Transverse colon (tissue), 4 donors: ENCODE measurements around the gene INPPL1. TPM values are rescaled to one million over a fixed set of nuclear protein-coding genes. Genes with fewer than 3 reads are reported as not detected.

Experiments
- DNase-seq: peaks from one replicate; pipeline ENCODE4 v3.0.0-alpha.2; 2019
- H3K27ac ChIP-seq, 4 donors: fragments of 200-600 bp; sonication (generic); 2 replicates each; pipeline ENCODE4 v1.5.1; 2016 to 2018; ENCODE audit warnings: inconsistent platforms in 4 of 4
- H3K27me3 ChIP-seq: fragments of 200-600 bp; sonication (generic); 2 replicates; pipeline ENCODE4 v1.5.1; 2017; ENCODE audit warnings: inconsistent platforms
- H3K36me3 ChIP-seq, 4 donors: fragments of 200-600 bp; sonication (generic); 2 replicates each; pipeline ENCODE4 v1.5.1; 2017 to 2019; ENCODE audit warnings: inconsistent platforms in 4 of 4
- H3K4me1 ChIP-seq, 4 donors: fragments of 200-600 bp; sonication (generic); 2 replicates each; pipeline ENCODE4 v1.5.1; 2017 to 2020; ENCODE audit warnings: inconsistent platforms in 4 of 4
- H3K4me3 ChIP-seq, 4 donors: fragments of 200-600 bp; sonication (generic); 1 replicate in 1 of 4; 2 replicates in 3 of 4; pipeline versions ENCODE4 v1.5.1 to v1.6.1; 2017 to 2019; ENCODE audit warnings: inconsistent platforms in 4 of 4
- H3K9me3 ChIP-seq, 2 donors: fragments of 200-600 bp; sonication (generic); 2 replicates each; pipeline ENCODE4 v1.5.1; 2017 to 2019; ENCODE audit warnings: inconsistent platforms in 2 of 2
- CTCF ChIP-seq, 5 experiments: fragments of 200-600 bp in 3 of 5; fragments of 450-650 bp in 2 of 5; sonication (generic) in 3 of 5; IDR thresholded peaks; 1 replicate in 2 of 5; 2 replicates in 3 of 5; pipeline ENCODE4 v1.5.1; 2016 to 2017; ENCODE audit warnings: antibody characterized with exemption in 5 of 5, inconsistent platforms in 3 of 5, mild to moderate bottlenecking in 2 of 5, moderate library complexity in 1 of 5
- EP300 ChIP-seq: sonication (generic); formaldehyde crosslinking; IDR thresholded peaks from one replicate; pipeline ENCODE4 v1.6.1; 2017; ENCODE audit warnings: antibody characterized with exemption, low read depth
- POLR2A ChIP-seq: fragments of 450-650 bp; IDR thresholded peaks from one replicate; pipeline ENCODE4 v1.6.1; 2016; ENCODE audit warnings: antibody characterized with exemption, mild to moderate bottlenecking, moderate library complexity
- POLR2AphosphoS5 ChIP-seq, 3 donors: sonication (generic); formaldehyde crosslinking; IDR thresholded peaks; one replicate each; pipeline ENCODE4 v1.6.1; 2016; ENCODE audit warnings: antibody characterized with exemption in 3 of 3
- whole genome bisulfite sequencing, 2 donors: methylation state at CpG; one replicate each; pipeline ENCODE4 v1.1.5; 2018; ENCODE audit warnings: low coverage in 1 of 2; 5-methylcytosine and 5-hydroxymethylcytosine counted together
- in situ Hi-C, 4 donors: fragments of 200-750 bp; cut with MboI; loops; one replicate each; pipeline versions ENCODE4 v1.15.0 to v1.15.1; 2017; ENCODE audit warnings: low sequenced_read_pairs in 3 of 4, low pct_ligation_motif_present in 1 of 4, low pct_unique_long_range_greater_than_20kb in 1 of 4
- intact Hi-C: fragments of 100-400 bp; cut with DNase I; formaldehyde crosslinking; loops from one replicate; pipeline ENCODE4 v1.15.1; 2023; ENCODE audit warnings: low total_unique reads
- total RNA-seq, 4 donors: library from RNA; depleted of rRNA; stranded (reverse); fragments of >200 nt; gene quantifications; one replicate each; pipeline ENCODE4 v1.1.0, GENCODE V29; 2016

INPPL1 gene
- total RNA-seq, 4 donors from 2014 or later, result 92.8 to 388 (median 157) TPM

- H3K27ac ChIP-seq, result no peak overlapping the region
- H3K4me1 ChIP-seq, result peaks cover under 1 to 21% (median 16%) of the 10 kb centered on the region in 4 donors
- TF ChIP-seq POLR2AphosphoS5 (IDR thresholded peaks at IDR 0.05) (no peak), POLR2A (no peak), CTCF (IDR thresholded peaks at IDR 0.05) (no peak), EP300 (no peak)
- in situ Hi-C loops, result no loop called here
- H3K4me3 ChIP-seq, result no peak overlapping the region
- DNase-seq, result no peak
- WGBS, 2 donors, result 70 to 79% methylated on average over 1 to 14 of the region's 14 CpGs
- intact Hi-C loops, result no loop called here
- peaks cover 0 to 37% (median 11%) of the 10 kb centered on the region in 4 donors for H3K36me3 ChIP-seq
- H3K9me3 ChIP-seq, result no peaks in the 10 kb centered on the region
- no peaks in the 10 kb centered on the region for H3K27me3 ChIP-seq
These were observed 3.0 kb downstream of the INPPL1 start for GRCh38 chr11:72227316-72228228.

- Histone ChIP-seq H3K4me1 (peaks cover 0 to 18% (median 14%) of the 10 kb centered on the region in 4 donors), H3K36me3 (peaks cover 0 to 42% (median 11%) of the 10 kb centered on the region in 4 donors), H3K27me3 (no peaks in the 10 kb centered on the region), H3K9me3 (no peaks in the 10 kb centered on the region), H3K27ac (no peak overlapping the region), H3K4me3 (no peak overlapping the region)
- DNase-seq, result no peak
- intact Hi-C loops, result no loop called here
- TF ChIP-seq POLR2AphosphoS5 (IDR thresholded peaks at IDR 0.05) (no peak), POLR2A (no peak), CTCF (IDR thresholded peaks at IDR 0.05) (no peak), EP300 (no peak)
- in situ Hi-C loops, result no loop called here
- 82 to 92% methylated on average over 6 to 16 of the region's 16 CpGs for WGBS, 2 donors
These were observed 3.8 kb downstream of the INPPL1 start for GRCh38 chr11:72228229-72228843.

DNA sequence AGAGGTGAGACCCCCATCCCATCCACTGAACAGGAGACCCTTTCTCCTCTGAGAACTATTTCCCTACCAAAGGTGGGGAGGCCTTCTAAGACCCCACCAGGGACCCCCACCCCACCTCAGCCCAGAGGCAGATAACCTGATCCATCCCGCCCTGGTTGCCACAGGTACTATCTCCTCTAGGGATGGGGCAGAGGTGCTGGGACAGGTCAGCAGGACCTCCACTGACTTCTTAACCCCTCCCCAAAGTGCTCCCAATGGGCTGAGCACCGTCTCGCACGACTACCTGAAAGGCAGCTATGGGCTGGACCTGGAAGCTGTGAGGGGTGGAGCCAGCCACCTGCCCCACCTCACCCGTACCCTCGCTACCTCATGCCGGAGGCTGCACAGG, 4.3 kb downstream of the INPPL1 start:
- in situ Hi-C loops, result no loop called here
- Histone ChIP-seq H3K9me3 (no peaks in the 10 kb centered on the region), H3K27ac (no peak overlapping the region), H3K4me3 (no peak overlapping the region), H3K36me3 (peaks cover 0 to 47% (median 11%) of the 10 kb centered on the region in 4 donors), H3K4me1 (peaks cover 0 to 18% (median 14%) of the 10 kb centered on the region in 4 donors), H3K27me3 (no peaks in the 10 kb centered on the region)
- DNase-seq, result no peak
- intact Hi-C loops, result no loop called here
- no peak for TF ChIP-seq POLR2A
- no peak for TF ChIP-seq EP300
- no peak for TF ChIP-seq CTCF (IDR thresholded peaks at IDR 0.05)
- no peak for TF ChIP-seq POLR2AphosphoS5 (IDR thresholded peaks at IDR 0.05)
- WGBS, 2 donors, result 90% methylated on average over 7 of the region's 7 CpGs; no CpG with 5 or more reads in 1 of the 2 donors

- in situ Hi-C loops (no loop called here), intact Hi-C loops (no loop called here)
- no peak for TF ChIP-seq POLR2A
- no peak for TF ChIP-seq POLR2AphosphoS5 (IDR thresholded peaks at IDR 0.05)
- no peak for TF ChIP-seq EP300
- no peak for TF ChIP-seq CTCF (IDR thresholded peaks at IDR 0.05)
- Histone ChIP-seq H3K27ac (no peak overlapping the region), H3K27me3 (no peaks in the 10 kb centered on the region), H3K4me3 (no peak overlapping the region), H3K36me3 (peaks cover 0 to 53% (median 11%) of the 10 kb centered on the region in 4 donors), H3K4me1 (peaks cover 0 to 18% (median 14%) of the 10 kb centered on the region in 4 donors), H3K9me3 (no peaks in the 10 kb centered on the region)
- WGBS, 2 donors, result 83 to 93% methylated on average over 1 to 8 of the region's 8 CpGs
- no peak for DNase-seq
These were observed 4.9 kb downstream of the INPPL1 start for GRCh38 chr11:72229336-72229924.
